GM13977 (cell line): Measurements from ENCODE around the gene CHST1.

Experiments used
- DNase-seq: peaks from one replicate; pipeline ENCODE4 v3.0.0; 2012; ENCODE audit warnings: low spot score
- in situ Hi-C: fragments of 300-500 bp; cut with MboI; formaldehyde crosslinking; loops from one replicate; pipeline ENCODE4 v1.12.0; 2022; ENCODE audit warnings: low sequenced_read_pairs, low pct_unique_long_range_greater_than_20kb, mixed read lengths, inconsistent platforms; ENCODE audit not compliant: unreplicated experiment
- TF ChIP-seq, protein P1 (sequence below): IDR thresholded peaks from 2 replicates; pipeline ENCODE4 v1.5.1; 2012; ENCODE audit warnings: mild to moderate bottlenecking, control low read depth; ENCODE audit not compliant: insufficient read depth; ENCODE audit errors: extremely low read depth, missing control alignments

CHST1 gene

DNA sequence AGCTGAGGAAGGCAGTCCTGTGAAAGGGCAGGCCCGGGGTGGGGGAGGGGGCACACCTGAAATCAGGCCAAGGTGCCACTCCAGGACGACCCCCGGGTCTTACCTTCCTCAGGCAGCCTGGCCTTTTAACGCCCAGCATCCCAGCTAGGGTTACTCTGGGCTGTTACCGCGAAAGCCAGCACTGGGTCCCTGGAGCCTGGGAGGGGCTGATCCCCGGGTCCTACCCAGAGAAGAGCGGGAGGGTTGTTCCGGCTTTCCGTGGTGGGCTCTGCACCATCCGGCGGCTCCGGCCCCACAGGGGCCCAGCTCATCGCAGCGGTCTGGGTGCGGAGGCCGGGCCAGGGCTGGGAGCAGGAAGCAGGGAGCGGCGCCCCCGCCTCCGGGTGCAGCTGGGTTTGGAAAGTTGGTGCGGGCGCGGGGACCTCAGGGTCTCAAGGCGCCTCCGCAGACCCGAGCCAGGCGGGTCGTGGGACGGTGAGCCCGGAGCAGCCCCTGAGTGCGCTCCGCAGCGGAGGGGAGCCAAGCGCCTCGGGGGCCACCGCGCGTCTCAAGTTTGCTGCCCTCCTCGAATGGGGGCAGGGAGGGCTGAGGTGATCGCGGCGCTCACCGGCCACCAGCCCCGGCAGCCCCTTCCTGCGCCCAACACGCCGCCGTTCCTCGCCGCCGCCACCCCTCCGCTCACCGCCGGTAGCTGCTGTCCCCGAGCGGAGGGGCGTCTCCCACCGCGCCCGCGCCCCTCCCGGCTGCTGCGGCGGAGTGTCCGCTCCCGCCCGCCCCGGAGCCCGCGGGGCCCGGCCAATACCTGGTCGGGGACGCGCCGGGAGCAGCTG, 831 bp downstream of the CHST1 start:
- in situ Hi-C loops: no loop called here
- DNase-seq: no peak

DNA sequence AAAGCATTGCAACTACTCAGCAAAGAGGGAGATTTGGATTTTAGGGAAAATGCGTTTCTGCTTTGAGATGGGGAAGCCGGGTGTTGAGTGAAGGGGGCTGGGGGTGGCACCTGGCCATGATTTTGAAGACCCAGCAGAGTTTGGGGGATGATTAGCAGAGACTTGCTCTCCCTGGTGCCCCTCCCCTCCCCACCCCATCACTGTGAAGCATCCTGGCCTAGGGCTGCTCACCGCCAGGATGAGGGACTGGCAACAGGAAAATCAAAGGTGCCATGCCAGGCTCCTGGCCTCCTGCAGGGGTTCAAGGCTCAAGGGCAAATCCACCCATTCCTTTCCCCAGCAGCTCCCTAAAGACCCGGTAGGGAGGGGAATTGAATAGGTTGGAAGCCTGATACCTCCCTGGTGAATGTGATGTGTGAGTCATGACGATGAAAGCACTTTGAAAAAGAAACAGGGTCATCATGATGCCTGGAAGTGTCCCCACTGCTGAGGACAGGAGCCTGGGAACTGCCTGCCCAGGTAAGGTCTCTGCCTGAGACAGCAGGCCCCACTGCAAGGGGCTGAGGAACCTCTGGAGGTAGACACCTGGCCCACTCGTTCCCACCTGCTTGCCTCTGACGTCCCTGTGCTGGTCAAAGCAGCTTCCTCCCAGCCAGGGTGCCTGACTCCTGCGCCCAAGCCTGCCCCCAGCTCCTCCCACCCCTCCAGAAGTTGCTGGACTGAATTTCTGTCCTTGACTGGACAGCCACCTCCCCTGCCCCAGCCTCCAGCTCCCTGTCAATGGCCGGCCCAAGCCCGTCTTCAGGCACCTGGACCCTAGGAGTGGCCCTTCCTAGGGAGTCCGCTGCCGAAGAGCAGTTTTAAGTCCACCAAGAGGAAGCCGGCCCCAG, 1.7 kb downstream of the CHST1 start:
- in situ Hi-C loops: no loop called here
- no peak for DNase-seq
- TF ChIP-seq, protein P1, sequence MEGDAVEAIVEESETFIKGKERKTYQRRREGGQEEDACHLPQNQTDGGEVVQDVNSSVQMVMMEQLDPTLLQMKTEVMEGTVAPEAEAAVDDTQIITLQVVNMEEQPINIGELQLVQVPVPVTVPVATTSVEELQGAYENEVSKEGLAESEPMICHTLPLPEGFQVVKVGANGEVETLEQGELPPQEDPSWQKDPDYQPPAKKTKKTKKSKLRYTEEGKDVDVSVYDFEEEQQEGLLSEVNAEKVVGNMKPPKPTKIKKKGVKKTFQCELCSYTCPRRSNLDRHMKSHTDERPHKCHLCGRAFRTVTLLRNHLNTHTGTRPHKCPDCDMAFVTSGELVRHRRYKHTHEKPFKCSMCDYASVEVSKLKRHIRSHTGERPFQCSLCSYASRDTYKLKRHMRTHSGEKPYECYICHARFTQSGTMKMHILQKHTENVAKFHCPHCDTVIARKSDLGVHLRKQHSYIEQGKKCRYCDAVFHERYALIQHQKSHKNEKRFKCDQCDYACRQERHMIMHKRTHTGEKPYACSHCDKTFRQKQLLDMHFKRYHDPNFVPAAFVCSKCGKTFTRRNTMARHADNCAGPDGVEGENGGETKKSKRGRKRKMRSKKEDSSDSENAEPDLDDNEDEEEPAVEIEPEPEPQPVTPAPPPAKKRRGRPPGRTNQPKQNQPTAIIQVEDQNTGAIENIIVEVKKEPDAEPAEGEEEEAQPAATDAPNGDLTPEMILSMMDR: no peak

More for the DNA sequence above, 831 bp downstream of the CHST1 start:
- TF ChIP-seq, protein P1: no peak

DNA sequence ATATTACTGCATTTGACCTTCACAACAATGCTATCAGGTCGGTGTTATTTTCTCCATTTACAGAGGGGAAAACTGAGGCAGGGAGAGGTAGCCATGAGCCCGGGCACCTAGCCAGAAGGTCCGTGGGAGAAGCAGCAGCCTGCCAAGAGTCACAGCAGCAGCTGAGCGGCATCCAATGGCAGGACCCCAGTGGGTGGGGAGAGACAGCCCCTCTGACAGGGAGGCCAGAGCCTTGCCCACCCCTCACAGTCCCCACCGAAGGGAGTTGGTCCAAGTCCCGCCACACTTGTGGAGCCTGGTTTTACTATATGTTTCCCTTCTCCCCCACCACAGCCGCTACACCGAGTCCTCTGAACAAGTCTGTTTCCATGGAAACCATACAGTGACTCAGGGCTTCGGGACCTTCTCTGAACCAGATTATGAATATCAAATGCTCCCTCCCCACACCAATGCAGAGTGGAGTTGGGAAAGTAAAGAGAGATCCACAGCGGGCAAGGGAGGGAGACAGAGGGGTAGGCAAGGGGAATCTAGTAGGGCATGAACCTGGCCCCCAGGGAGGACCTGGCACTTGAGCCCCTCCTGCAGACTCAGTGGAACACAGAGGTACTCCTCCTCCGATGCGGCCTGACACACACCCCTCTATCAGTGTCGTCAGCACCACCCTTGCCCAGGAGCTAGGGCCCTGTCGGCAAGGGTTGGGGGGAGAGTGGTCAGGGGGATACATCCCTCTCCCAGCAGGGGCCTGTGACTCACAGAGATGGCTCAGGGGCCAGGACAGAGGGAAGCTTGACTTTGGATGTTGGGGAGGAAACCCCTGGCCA, 2.5 kb downstream of the CHST1 start:
- TF ChIP-seq, protein P1: no peak
- in situ Hi-C loops: no loop called here
- DNase-seq: no peak

DNA sequence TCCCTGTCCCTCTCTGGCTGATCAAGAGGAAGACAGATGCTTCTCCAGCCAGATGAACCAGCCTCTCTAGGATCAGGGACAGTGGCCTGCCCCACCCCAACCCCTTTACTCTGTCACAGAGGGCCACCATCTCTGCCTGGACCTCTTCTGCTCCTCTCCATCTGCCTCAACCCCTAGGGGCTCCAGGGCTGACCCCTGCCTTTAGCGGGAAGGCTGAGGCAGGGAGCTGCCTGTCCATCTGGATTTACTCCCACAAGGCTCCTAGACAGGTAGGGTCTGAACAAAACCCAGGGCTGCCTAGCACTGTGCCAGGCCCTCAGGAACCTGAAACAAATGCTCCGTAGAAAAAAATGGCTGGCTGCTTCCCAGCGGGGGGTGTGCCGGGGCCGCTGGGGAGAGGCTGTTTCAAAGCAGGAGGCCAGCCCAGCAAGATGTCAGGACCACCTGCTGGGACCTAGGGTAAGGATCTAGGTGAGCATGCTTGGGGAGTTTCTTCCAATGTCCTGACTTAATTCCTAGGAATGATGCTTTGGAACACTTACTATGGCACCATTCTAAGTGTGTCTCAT, 3.2 kb downstream of the CHST1 start:
- in situ Hi-C loops: no loop called here
- no peak for DNase-seq
- TF ChIP-seq, protein P1: no peak

DNA sequence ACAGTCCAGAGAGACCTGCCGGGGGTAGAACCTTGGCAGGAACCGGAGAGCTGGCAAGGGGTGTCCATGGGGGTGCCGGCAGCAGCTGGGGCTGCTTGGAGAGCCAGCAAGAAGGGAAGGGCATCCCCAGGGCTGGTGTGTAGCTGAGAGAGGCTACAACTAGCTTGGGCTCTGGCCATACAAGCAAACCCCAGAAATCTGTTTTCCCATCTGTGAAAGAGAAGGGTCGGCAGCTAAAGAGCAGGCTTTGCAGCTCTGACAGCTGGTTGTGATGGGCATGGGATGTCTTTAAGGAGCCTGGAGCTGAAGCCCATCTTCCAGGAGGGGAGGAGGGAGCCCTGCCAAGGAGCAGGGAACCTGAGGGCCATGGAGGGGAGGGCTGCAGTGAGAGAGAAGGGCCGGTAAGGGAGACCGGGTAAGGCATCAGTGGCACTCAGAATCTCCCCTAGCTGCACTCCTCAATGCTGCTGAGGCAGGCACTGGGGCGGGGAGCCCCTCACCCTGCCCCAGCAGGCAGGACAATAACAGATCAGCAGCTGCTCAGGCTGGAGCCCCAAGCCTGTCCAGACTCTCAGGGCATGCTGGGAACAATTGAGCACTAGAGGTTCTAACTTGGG, 3.9 kb downstream of the CHST1 start:
- no peak for DNase-seq
- in situ Hi-C loops: no loop called here
- TF ChIP-seq, protein P1: no peak
